ENCODE data around the gene CASTOR1. TPM values are rescaled to one million over a fixed set of nuclear protein-coding genes. Genes with fewer than 3 reads are reported as not detected.

Gene CASTOR1
- total RNA-seq, 1 experiment from 2014 or later = 16.0 TPM

DNA sequence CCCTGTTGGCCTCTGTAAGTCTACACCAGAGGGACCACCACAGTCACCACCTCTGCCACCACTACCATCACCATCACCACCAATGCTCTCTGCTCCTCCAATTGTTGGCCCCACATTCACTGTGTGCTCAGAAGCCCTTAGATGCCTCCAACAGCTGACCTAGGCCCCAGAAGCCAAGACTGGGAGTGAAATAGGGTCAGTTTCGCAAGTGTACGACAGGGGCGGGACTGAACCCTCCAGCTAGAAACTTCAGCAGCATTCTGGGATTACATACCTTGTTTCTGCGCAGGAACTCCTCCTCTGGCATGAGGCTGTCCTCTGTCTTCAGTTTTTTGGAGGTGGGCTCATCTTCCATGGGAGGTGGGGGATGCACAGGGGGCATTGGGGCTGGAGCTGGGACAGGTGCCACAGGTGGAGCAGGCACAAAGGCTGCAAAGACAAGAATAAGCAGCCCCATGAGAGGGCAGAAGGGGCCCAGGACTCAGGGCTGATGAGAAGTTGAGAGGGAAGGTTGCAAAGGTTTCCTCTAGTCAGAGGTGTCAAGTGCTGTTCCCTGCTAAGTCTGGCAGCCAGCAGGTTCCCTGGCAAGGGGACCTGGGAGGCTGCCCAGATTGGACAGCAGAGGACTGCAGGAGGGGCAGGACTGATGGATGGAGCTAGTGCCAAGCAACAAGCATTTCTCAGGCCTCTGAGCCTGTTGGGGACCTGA, 47.6 kb upstream of the CASTOR1 start:
- Mint-ChIP-seq H3K36me3 (peaks cover 91% of the 10 kb centered on the region), H3K4me3 (no peak overlapping the region), H3K27ac (no peak overlapping the region), H3K27me3 (ENCODE audit: low read depth) (no peaks in the 10 kb centered on the region), H3K9me3 (no peaks in the 10 kb centered on the region), H3K4me1 (no peaks in the 10 kb centered on the region)
- POLR2A ChIA-PET = no interaction called here
- CTCF ChIA-PET = interaction anchor here (1.0 kb wide), 1 partner anchor 9 kb away, joined by 3 read pairs; no protein-coding TSS in a partner anchor
- no peak for ATAC-seq
- TF ChIP-seq RELA (CRISPR knock-in tag; IDR thresholded peaks at IDR 0.05; ENCODE audit: borderline replicate concordance) = no peak
- TF ChIP-seq, protein P1, sequence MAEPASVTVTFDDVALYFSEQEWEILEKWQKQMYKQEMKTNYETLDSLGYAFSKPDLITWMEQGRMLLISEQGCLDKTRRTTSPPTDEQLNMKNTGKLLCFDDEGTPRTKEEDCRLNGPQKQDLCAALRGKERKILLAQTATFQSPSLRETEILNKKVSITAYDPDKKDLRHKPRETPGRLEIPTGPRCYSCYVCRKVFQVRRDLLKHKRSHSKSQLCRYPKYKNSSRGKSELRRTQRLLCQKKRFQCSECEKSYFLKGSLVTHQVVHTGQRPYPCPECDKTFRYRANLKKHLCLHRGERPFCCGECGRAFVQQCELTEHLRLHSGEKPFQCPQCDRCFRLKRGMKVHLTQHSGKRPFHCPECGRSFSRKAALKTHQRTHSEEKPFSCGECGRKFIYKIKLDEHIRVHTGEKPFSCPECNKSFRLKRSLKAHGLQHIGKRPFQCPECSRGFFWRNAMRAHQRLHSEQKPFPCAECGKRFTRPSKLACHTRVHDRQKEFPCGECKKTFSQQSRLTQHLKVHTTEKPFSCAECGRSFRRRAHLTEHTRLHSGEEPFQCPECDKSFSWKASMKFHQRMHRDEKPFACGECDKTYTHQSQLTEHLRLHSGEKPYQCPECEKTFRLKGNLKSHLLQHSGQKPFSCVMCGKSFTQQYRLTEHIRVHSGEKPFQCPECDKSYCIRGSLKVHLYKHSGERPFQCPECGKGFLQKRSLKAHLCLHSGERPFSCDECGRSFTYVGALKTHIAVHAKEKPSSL (CRISPR knock-in tag; conservative IDR thresholded peaks at IDR 0.05) = no peak
- TF ChIP-seq HMGA2 (CRISPR knock-in tag; IDR thresholded peaks at IDR 0.05) = no peak
- TF ChIP-seq NFATC4 (CRISPR knock-in tag; IDR thresholded peaks at IDR 0.05) = no peak
- no peak for TF ChIP-seq ZNF671 (CRISPR knock-in tag; IDR thresholded peaks at IDR 0.05)
- TF ChIP-seq TEAD4 (CRISPR knock-in tag; IDR thresholded peaks at IDR 0.05) = no peak
- TF ChIP-seq, protein P2, sequence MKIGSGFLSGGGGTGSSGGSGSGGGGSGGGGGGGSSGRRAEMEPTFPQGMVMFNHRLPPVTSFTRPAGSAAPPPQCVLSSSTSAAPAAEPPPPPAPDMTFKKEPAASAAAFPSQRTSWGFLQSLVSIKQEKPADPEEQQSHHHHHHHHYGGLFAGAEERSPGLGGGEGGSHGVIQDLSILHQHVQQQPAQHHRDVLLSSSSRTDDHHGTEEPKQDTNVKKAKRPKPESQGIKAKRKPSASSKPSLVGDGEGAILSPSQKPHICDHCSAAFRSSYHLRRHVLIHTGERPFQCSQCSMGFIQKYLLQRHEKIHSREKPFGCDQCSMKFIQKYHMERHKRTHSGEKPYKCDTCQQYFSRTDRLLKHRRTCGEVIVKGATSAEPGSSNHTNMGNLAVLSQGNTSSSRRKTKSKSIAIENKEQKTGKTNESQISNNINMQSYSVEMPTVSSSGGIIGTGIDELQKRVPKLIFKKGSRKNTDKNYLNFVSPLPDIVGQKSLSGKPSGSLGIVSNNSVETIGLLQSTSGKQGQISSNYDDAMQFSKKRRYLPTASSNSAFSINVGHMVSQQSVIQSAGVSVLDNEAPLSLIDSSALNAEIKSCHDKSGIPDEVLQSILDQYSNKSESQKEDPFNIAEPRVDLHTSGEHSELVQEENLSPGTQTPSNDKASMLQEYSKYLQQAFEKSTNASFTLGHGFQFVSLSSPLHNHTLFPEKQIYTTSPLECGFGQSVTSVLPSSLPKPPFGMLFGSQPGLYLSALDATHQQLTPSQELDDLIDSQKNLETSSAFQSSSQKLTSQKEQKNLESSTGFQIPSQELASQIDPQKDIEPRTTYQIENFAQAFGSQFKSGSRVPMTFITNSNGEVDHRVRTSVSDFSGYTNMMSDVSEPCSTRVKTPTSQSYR (CRISPR knock-in tag; IDR thresholded peaks at IDR 0.05) = no peak
- TF ChIP-seq ZNF263 (CRISPR knock-in tag; IDR thresholded peaks at IDR 0.05; ENCODE audit: low read depth) = no peak
- no peak for TF ChIP-seq ATF1 (CRISPR knock-in tag; IDR thresholded peaks at IDR 0.05)
- no peak for TF ChIP-seq SMAD4 (CRISPR knock-in tag; IDR thresholded peaks at IDR 0.05)
- no peak for TF ChIP-seq OVOL2 (CRISPR knock-in tag; IDR thresholded peaks at IDR 0.05; ENCODE audit: borderline replicate concordance)
- no peak for TF ChIP-seq KAT7 (CRISPR knock-in tag; IDR thresholded peaks at IDR 0.05; ENCODE audit: borderline replicate concordance)
- TF ChIP-seq, protein P3, sequence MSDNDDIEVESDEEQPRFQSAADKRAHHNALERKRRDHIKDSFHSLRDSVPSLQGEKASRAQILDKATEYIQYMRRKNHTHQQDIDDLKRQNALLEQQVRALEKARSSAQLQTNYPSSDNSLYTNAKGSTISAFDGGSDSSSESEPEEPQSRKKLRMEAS (CRISPR knock-in tag; IDR thresholded peaks at IDR 0.05) = no peak
- TF ChIP-seq TCF7 (CRISPR knock-in tag; IDR thresholded peaks at IDR 0.05; ENCODE audit: low read depth) = no peak
- no peak for DNase-seq (ENCODE audit: low spot score)

DNA sequence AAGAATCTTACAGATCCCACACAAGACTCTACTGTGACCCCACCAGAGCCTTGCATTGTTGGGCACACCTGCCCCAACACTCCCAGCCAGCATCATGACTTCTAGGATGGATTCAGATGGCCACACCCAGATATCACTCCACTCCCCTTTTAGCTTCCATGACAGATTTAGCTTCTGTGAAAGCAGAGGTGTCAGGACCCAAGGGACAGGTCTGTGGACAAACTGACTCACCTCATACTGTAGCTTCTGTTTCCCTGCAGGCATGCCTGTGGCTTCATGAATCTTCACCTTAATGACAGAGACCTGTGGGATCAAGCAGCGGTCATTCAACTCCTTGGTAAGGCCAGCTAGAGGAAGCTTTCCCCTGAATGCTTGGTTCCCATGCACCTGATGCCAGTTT, 45.9 kb upstream of the CASTOR1 start:
- Mint-ChIP-seq H3K27ac (no peak overlapping the region), H3K9me3 (no peaks in the 10 kb centered on the region), H3K4me3 (no peak overlapping the region), H3K4me1 (no peaks in the 10 kb centered on the region), H3K36me3 (peaks cover 79% of the 10 kb centered on the region), H3K27me3 (ENCODE audit: low read depth) (no peaks in the 10 kb centered on the region)
- no peak for ATAC-seq
- ChIA-PET CTCF (interaction anchor here (0.6 kb wide), 1 partner anchor 26 kb away, joined by 5 read pairs; no protein-coding TSS in a partner anchor), POLR2A (no interaction called here)
- DNase-seq (ENCODE audit: low spot score) = no peak
- TF ChIP-seq MYBL2 (CRISPR knock-in tag; IDR thresholded peaks at IDR 0.05) (no peak), ZNF396 (CRISPR knock-in tag; IDR thresholded peaks at IDR 0.05; ENCODE audit: borderline replicate concordance) (no peak), SMAD3 (CRISPR knock-in tag; IDR thresholded peaks at IDR 0.05; ENCODE audit: borderline replicate concordance) (no peak), JUN (CRISPR knock-in tag; IDR thresholded peaks at IDR 0.05) (no peak), ZNF138 (CRISPR knock-in tag; conservative IDR thresholded peaks at IDR 0.05) (no peak)
- TF ChIP-seq, protein P4, sequence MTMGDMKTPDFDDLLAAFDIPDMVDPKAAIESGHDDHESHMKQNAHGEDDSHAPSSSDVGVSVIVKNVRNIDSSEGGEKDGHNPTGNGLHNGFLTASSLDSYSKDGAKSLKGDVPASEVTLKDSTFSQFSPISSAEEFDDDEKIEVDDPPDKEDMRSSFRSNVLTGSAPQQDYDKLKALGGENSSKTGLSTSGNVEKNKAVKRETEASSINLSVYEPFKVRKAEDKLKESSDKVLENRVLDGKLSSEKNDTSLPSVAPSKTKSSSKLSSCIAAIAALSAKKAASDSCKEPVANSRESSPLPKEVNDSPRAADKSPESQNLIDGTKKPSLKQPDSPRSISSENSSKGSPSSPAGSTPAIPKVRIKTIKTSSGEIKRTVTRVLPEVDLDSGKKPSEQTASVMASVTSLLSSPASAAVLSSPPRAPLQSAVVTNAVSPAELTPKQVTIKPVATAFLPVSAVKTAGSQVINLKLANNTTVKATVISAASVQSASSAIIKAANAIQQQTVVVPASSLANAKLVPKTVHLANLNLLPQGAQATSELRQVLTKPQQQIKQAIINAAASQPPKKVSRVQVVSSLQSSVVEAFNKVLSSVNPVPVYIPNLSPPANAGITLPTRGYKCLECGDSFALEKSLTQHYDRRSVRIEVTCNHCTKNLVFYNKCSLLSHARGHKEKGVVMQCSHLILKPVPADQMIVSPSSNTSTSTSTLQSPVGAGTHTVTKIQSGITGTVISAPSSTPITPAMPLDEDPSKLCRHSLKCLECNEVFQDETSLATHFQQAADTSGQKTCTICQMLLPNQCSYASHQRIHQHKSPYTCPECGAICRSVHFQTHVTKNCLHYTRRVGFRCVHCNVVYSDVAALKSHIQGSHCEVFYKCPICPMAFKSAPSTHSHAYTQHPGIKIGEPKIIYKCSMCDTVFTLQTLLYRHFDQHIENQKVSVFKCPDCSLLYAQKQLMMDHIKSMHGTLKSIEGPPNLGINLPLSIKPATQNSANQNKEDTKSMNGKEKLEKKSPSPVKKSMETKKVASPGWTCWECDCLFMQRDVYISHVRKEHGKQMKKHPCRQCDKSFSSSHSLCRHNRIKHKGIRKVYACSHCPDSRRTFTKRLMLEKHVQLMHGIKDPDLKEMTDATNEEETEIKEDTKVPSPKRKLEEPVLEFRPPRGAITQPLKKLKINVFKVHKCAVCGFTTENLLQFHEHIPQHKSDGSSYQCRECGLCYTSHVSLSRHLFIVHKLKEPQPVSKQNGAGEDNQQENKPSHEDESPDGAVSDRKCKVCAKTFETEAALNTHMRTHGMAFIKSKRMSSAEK (CRISPR knock-in tag; IDR thresholded peaks at IDR 0.05; ENCODE audit: borderline replicate concordance) = no peak
- TF ChIP-seq, protein P5, sequence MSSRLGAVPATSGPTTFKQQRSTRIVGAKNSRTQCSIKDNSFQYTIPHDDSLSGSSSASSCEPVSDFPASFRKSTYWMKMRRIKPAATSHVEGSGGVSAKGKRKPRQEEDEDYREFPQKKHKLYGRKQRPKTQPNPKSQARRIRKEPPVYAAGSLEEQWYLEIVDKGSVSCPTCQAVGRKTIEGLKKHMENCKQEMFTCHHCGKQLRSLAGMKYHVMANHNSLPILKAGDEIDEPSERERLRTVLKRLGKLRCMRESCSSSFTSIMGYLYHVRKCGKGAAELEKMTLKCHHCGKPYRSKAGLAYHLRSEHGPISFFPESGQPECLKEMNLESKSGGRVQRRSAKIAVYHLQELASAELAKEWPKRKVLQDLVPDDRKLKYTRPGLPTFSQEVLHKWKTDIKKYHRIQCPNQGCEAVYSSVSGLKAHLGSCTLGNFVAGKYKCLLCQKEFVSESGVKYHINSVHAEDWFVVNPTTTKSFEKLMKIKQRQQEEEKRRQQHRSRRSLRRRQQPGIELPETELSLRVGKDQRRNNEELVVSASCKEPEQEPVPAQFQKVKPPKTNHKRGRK (CRISPR knock-in tag; IDR thresholded peaks at IDR 0.05; ENCODE audit: borderline replicate concordance) = no peak
- TF ChIP-seq, protein P6, sequence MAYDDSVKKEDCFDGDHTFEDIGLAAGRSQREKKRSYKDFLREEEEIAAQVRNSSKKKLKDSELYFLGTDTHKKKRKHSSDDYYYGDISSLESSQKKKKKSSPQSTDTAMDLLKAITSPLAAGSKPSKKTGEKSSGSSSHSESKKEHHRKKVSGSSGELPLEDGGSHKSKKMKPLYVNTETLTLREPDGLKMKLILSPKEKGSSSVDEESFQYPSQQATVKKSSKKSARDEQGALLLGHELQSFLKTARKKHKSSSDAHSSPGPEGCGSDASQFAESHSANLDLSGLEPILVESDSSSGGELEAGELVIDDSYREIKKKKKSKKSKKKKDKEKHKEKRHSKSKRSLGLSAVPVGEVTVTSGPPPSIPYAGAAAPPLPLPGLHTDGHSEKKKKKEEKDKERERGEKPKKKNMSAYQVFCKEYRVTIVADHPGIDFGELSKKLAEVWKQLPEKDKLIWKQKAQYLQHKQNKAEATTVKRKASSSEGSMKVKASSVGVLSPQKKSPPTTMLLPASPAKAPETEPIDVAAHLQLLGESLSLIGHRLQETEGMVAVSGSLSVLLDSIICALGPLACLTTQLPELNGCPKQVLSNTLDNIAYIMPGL (CRISPR knock-in tag; IDR thresholded peaks at IDR 0.05) = no peak
